H1 (cell line): ENCODE data around the gene HPS3. TPM values are rescaled to one million over a fixed set of nuclear protein-coding genes. Genes with fewer than 3 reads are reported as not detected.
A peak's percentile ranks its signal among the peaks of the same experiment; 100 is the strongest.

Source experiments
- BACH1 ChIP-seq: IDR thresholded peaks from 2 replicates; pipeline ENCODE4 v1.6.1; 2012; ENCODE audit warnings: low read length, improper control_type of control experiment
- BCL11A ChIP-seq, 2 experiments: IDR thresholded peaks; one replicate each; pipeline ENCODE4 v1.6.1; 2011; ENCODE audit warnings: low read depth in 2 of 2, low read length in 2 of 2, mild to moderate bottlenecking in 2 of 2
- CBX8 ChIP-seq: fragments of 300-800, 300-1000 bp; sonication (generic); IDR thresholded peaks from 2 replicates; pipeline ENCODE4 v1.7.1; 2016; ENCODE audit warnings: low read depth, low read length, borderline replicate concordance
- CEBPB ChIP-seq: IDR thresholded peaks from 2 replicates; pipeline ENCODE4 v1.6.1; 2012; ENCODE audit warnings: low read depth, low read length
- CHD1 ChIP-seq: IDR thresholded peaks from 2 replicates; pipeline ENCODE4 v1.6.1; 2012; ENCODE audit warnings: low read depth, low read length, improper control_type of control experiment
- CTCF ChIP-seq, 3 experiments: IDR thresholded peaks; 1 replicate in 2 of 3; 2 replicates in 1 of 3; pipeline versions ENCODE4 v1.5.1 to v1.6.1; 2011; ENCODE audit warnings: low read length in 3 of 3, mild to moderate bottlenecking in 3 of 3, inconsistent platforms in 2 of 3, low read depth in 1 of 3, moderate library complexity in 1 of 3; ENCODE audit not compliant: insufficient read depth in 1 of 3; ENCODE audit errors: control extremely low read depth in 1 of 3
- E2F6 ChIP-seq: IDR thresholded peaks from 2 replicates; pipeline ENCODE4 v1.6.1; 2012; ENCODE audit warnings: inconsistent platforms
- EGR1 ChIP-seq: IDR thresholded peaks from 2 replicates; pipeline ENCODE4 v1.6.1; 2011; ENCODE audit warnings: low read depth, low read length, borderline replicate concordance
- EZH2 ChIP-seq: fragments of 200-600 bp; sonication (generic); IDR thresholded peaks from 2 replicates; pipeline ENCODE4 v1.7.1; 2012; ENCODE audit warnings: low read depth, mild to moderate bottlenecking, moderate library complexity, low read length, inconsistent platforms; ENCODE audit not compliant: severe bottlenecking
- GTF2F1 ChIP-seq: IDR thresholded peaks from 2 replicates; pipeline ENCODE4 v1.6.1; 2012; ENCODE audit warnings: low read depth, low read length, improper control_type of control experiment, borderline replicate concordance
- KDM1A ChIP-seq: fragments of 200-600, 300-600 bp; sonication (generic); IDR thresholded peaks from 2 replicates; pipeline ENCODE4 v1.7.1; 2016; ENCODE audit warnings: mild to moderate bottlenecking, low read length, borderline replicate concordance
- KDM4A ChIP-seq: IDR thresholded peaks from one replicate; pipeline ENCODE4 v1.7.1; 2012; ENCODE audit warnings: low read depth, mild to moderate bottlenecking, moderate library complexity, low read length, inconsistent platforms; ENCODE audit not compliant: severe bottlenecking
- KDM5A ChIP-seq: fragments of 200-600 bp; IDR thresholded peaks from 2 replicates; pipeline ENCODE4 v1.7.1; 2012; ENCODE audit warnings: mild to moderate bottlenecking, low read length, inconsistent platforms, mixed read lengths
- RFX5 ChIP-seq: IDR thresholded peaks from 2 replicates; pipeline ENCODE4 v1.6.1; 2011; ENCODE audit warnings: low read depth, low read length, improper control_type of control experiment, borderline replicate concordance
- RNF2 ChIP-seq: fragments of 200-900, 300-1000 bp; sonication (generic); IDR thresholded peaks from 2 replicates; pipeline ENCODE4 v1.7.1; 2016; ENCODE audit warnings: borderline replicate concordance, low read depth, mild to moderate bottlenecking, antibody characterized with exemption, low read length; ENCODE audit not compliant: poor library complexity, severe bottlenecking; ENCODE audit errors: missing control alignments
- RXRA ChIP-seq: IDR thresholded peaks from 2 replicates; pipeline ENCODE4 v1.6.1; 2011; ENCODE audit warnings: low read depth, mild to moderate bottlenecking, low read length, moderate library complexity; ENCODE audit not compliant: insufficient read depth
- SIRT6 ChIP-seq: IDR thresholded peaks from one replicate; pipeline ENCODE4 v1.7.1; 2012; ENCODE audit warnings: low read length, inconsistent platforms
- SP1 ChIP-seq: IDR thresholded peaks from 2 replicates; pipeline ENCODE4 v1.6.1; 2011; ENCODE audit warnings: low read depth, low read length
- SRF ChIP-seq: IDR thresholded peaks from 2 replicates; pipeline ENCODE4 v1.6.1; 2011; ENCODE audit warnings: mild to moderate bottlenecking, low read depth, low read length, moderate library complexity
- TBP ChIP-seq: IDR thresholded peaks from 2 replicates; pipeline ENCODE4 v1.6.1; 2011; ENCODE audit warnings: low read depth, low read length, improper control_type of control experiment
- ZNF274 ChIP-seq: IDR thresholded peaks from 2 replicates; pipeline ENCODE4 v1.7.0; 2012; ENCODE audit warnings: low read length, borderline replicate concordance; ENCODE audit errors: extremely low read depth
- polyA plus RNA-seq, 7 experiments: library from polyadenylated mRNA; depleted of rRNA in 3 of 7; stranded (reverse) in 5 of 7; unstranded in 2 of 7; fragments of >200 nt in 5 of 7; fragments of 200-250 nt in 2 of 7; gene quantifications; 1 replicate in 5 of 7; 2 replicates in 1 of 7; 4 replicates in 1 of 7; pipeline versions ENCODE4 v1.2.1 to v1.2.3, GENCODE V29; 2011 to 2013; ENCODE audit warnings: missing spikeins in 2 of 7, mixed read lengths in 2 of 7
- total RNA-seq: library from RNA; stranded (reverse); fragmentation: NEBNext Ultra II Directional; extraction: Animal tissue kit (Norgen Biotek cat#: 25700); gene quantifications from 2 replicates; pipeline ENCODE4 v1.2.1, GENCODE V29; 2021

HPS3 gene
- total and polyA plus RNA-seq, 2 of the 8 experiments (the other 6 are each of a cell fraction or from before 2014, with no cell fraction given) = 23.7 to 48.7 TPM

GRCh38 chr3:149086232-149086988, 43.0 kb upstream of the HPS3 start, which contains the start of gene HLTF (continued):
- TF ChIP-seq TBP (no peak; the same call in 1 of the 2 replicates), RNF2 (peak; percentile 54), BCL11A (IDR thresholded peaks at IDR 0.05; ENCODE audit: low read depth in 2 of 2, low read length in 2 of 2) (no peak), RXRA (0 out of 2 replicates have a peak, but pooled peaks have one; percentile 19), SP1 (peak; percentile 99), KDM4A (peak; percentile 94), SRF (no peak), CEBPB (no peak; the same call in 1 of the 2 replicates), RFX5 (no peak), BACH1 (no peak), KDM1A (peak; percentile 54; the same call in 1 of the 2 replicates), CHD1 (no peak), EZH2 (no peak), CBX8 (no peak), CTCF (IDR thresholded peaks at IDR 0.05; ENCODE audit: control extremely low read depth in 1 of 3, insufficient read depth in 1 of 3, low read depth in 1 of 3, low read length in 3 of 3) (no peak), ZNF274 (no peak), SIRT6 (no peak), EGR1 (no peak), E2F6 (peak; percentile 100), GTF2F1 (peak; percentile 75; the same call in 1 of the 2 replicates), KDM5A (no peak)
